HEK293 (cell line): ENCODE results near the gene ADAMTSL2.

Experiments used
- CTCF ChIP-seq: fragments of 450-650 bp; formaldehyde crosslinking; IDR thresholded peaks from 2 replicates; pipeline ENCODE4 v1.5.1; 2016; ENCODE audit warnings: missing biosample characterization, missing genetic modification characterization
- ZNF501 ChIP-seq: fragments of 450-650 bp; formaldehyde crosslinking; IDR thresholded peaks from 2 replicates; pipeline ENCODE4 v1.5.1; 2016; ENCODE audit warnings: missing biosample characterization, missing genetic modification characterization
- ZSCAN16 ChIP-seq: fragments of 450-650 bp; formaldehyde crosslinking; IDR thresholded peaks from 2 replicates; pipeline ENCODE4 v1.5.1; 2016; ENCODE audit warnings: missing biosample characterization, missing genetic modification characterization

GRCh38 chr9:133507246-133507965 lies 27.1 kb upstream of the ADAMTSL2 start:
- TF ChIP-seq ZNF501 (tag by site-specific recombination) = no peak
- TF ChIP-seq ZSCAN16 = no peak
- TF ChIP-seq CTCF (tag by site-specific recombination) = no peak
